ENCODE data around the gene TRIM26. TPM values are rescaled to one million over a fixed set of nuclear protein-coding genes. Genes with fewer than 3 reads are reported as not detected.

The TRIM26 gene
- total and polyA plus RNA-seq, 8 donors: 29.4 to 51.3 (median 31.9) TPM

DNA sequence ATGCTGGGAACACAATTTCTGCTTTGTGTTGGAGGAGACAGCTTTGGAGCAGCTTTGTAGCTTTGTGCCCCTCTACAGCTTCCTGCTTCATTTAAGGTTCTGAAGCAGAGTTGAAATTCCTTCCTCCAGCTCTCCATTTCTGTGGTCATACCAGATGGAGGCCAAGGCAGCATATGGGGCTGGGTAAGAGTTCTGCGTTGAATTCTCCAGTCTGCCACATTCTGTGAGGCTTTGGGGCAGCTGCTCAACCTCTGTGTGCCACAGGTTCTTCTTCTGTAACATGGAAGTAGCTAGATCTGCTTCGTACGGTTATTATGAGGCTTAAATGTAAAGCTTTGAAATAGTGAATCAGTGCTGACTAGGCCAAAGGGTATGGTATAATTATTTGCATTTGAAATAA is 2.9 kb upstream of the TRIM26 start:
- no peak for DNase-seq
- H3K4me1 ChIP-seq: peaks cover 13 to 29% of the 10 kb centered on the region in 2 donors
- no peaks in the 10 kb centered on the region for H3K27me3 ChIP-seq
- intact Hi-C loops (cut with DNase I): no loop called here
- H3K36me3 ChIP-seq: no peaks in the 10 kb centered on the region
- no peak overlapping the region for H3K27ac ChIP-seq
- ATAC-seq: no peak
- TF ChIP-seq, protein P1, sequence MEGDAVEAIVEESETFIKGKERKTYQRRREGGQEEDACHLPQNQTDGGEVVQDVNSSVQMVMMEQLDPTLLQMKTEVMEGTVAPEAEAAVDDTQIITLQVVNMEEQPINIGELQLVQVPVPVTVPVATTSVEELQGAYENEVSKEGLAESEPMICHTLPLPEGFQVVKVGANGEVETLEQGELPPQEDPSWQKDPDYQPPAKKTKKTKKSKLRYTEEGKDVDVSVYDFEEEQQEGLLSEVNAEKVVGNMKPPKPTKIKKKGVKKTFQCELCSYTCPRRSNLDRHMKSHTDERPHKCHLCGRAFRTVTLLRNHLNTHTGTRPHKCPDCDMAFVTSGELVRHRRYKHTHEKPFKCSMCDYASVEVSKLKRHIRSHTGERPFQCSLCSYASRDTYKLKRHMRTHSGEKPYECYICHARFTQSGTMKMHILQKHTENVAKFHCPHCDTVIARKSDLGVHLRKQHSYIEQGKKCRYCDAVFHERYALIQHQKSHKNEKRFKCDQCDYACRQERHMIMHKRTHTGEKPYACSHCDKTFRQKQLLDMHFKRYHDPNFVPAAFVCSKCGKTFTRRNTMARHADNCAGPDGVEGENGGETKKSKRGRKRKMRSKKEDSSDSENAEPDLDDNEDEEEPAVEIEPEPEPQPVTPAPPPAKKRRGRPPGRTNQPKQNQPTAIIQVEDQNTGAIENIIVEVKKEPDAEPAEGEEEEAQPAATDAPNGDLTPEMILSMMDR (IDR thresholded peaks at IDR 0.05): no peak
- no peaks in the 10 kb centered on the region for H3K9me3 ChIP-seq
- no peak overlapping the region for H3K4me3 ChIP-seq

DNA sequence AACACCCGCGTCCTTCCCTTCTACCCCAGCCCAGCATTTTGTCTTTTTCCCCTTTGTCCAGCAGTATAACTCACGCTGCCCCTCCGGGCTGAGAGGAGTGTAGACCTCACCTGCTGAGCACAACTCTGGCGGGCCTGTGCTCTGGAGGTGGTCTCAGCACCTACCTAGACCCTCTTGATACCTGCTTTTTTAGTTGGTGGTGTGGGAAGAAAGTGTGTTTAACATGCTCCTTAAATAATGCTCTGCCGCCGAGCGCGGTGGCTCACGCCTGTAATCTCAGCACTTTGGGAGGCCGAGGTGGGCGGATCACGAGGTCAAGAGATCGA is 1.4 kb upstream of the TRIM26 start:
- H3K4me1 ChIP-seq: peaks cover 18 to 43% of the 10 kb centered on the region in 2 donors
- peak overlapping the region; percentile 96 to 97 for H3K27ac ChIP-seq

DNA sequence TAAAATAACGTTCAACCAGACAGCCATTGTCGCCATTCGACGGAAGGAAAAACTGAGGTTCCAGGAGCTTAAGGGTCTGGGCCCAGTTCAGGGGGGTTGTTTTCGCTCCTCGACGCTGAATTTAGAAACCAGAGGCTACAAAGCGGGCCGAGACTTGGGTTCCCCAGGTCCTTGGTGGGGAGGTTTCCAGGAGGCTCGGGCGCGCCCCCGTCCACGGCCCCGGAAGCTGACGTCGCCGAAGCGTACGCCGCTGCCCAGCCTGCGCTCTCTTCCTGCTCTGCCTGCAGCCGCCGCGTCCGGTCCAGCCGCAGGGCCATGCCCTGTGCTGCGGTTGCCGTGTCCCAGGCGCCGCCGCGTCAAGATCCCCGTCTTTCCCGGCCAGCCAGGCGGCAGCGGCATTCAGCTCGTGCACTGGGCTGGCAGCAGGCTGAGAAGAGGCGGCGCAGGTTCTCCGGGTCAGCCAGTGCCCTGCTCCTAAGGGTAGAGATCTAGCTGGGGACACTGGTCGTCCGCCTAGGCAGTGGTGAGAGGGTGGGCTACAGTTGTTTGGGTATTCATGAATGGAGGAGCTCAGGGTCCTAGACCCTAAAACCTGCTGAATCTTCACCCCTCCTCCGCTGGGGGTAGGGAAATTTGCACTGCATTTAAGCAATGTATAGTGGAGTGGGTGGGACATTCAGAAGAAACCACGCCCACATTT is 901 bp upstream of the TRIM26 start:
- H3K27me3 ChIP-seq: no peaks in the 10 kb centered on the region
- peak; percentile 91 for ATAC-seq
- peak overlapping the region; percentile 96 to 97 for H3K27ac ChIP-seq
- H3K9me3 ChIP-seq: no peaks in the 10 kb centered on the region
- intact Hi-C loops (cut with DNase I): no loop called here
- no peaks in the 10 kb centered on the region for H3K36me3 ChIP-seq
- H3K4me1 ChIP-seq: peaks cover 18 to 44% of the 10 kb centered on the region in 2 donors
- DNase-seq: peak; percentile 77 to 98 (median 88)
- peak overlapping the region; percentile 80 for H3K4me3 ChIP-seq
- TF ChIP-seq, protein P1 (IDR thresholded peaks at IDR 0.05): no peak

More for the DNA sequence above, 1.4 kb upstream of the TRIM26 start:
- DNase-seq: no peak
- H3K4me3 ChIP-seq: peak overlapping the region; percentile 80
- no peaks in the 10 kb centered on the region for H3K9me3 ChIP-seq
- no peaks in the 10 kb centered on the region for H3K27me3 ChIP-seq
- no peak for ATAC-seq
- H3K36me3 ChIP-seq: no peaks in the 10 kb centered on the region
- TF ChIP-seq, protein P1 (IDR thresholded peaks at IDR 0.05): no peak
- intact Hi-C loops (cut with DNase I): no loop called here

DNA sequence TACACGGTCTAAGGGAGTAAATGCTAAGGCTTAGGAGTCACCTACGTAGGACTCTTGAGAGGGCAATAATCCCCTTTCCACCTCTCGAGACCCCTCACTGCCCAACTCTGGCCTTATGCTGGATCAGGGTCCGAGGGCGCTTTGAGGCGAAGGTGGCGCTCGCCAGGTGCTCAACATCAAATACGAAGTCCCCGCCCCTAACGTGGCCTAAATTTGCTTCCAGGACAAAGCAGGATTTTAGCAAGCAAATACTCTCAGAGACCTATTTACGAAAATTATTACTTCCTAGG is 406 bp upstream of the TRIM26 start:
- DNase-seq: no peak
- no peak for ATAC-seq
- TF ChIP-seq, protein P1 (IDR thresholded peaks at IDR 0.05): no peak
- Histone ChIP-seq H3K9me3 (no peaks in the 10 kb centered on the region), H3K4me1 (peaks cover 18 to 45% of the 10 kb centered on the region in 2 donors), H3K27me3 (no peaks in the 10 kb centered on the region), H3K4me3 (peak overlapping the region; percentile 80), H3K27ac (peak overlapping the region; percentile 96 to 97), H3K36me3 (no peaks in the 10 kb centered on the region)
- intact Hi-C loops (cut with DNase I): no loop called here

DNA sequence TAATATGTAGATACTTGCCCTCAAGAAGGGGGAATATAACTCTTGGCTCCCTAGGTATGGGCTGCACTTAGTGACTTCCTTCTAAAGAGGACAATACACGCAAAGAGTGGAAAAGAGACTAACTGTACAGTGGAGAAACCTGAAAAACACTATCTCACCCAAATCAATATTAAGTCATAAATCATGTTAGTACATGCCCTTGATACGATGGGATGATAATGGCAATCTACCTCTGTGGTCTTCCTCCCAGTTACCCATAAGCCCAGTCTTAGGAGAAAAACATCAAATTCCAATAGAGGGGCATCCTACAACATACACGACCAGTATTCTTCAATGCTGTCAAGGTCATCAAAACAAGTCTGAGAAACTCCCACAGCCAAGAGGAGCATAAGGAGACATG is 1.3 kb downstream of the TRIM26 start:
- intact Hi-C loops (cut with DNase I): no loop called here
- Histone ChIP-seq H3K4me3 (peak overlapping the region; percentile 80), H3K27ac (peak overlapping the region in 1 of 2 donors; percentile 97), H3K9me3 (no peaks in the 10 kb centered on the region), H3K4me1 (peaks cover 31 to 62% of the 10 kb centered on the region in 2 donors), H3K36me3 (no peaks in the 10 kb centered on the region), H3K27me3 (no peaks in the 10 kb centered on the region)
- ATAC-seq (no peak), DNase-seq (no peak)
- TF ChIP-seq, protein P1 (IDR thresholded peaks at IDR 0.05): no peak

All from left lung (tissue), 10 donors.